ENCODE measurements around the gene ZMYND19.
"Not testable (repeated sequence)": the region's sequence is repeated elsewhere in the genome, so short reads cannot be mapped to it uniquely, and the experiment has no call there.

The ZMYND19 gene

GRCh38 chr9:137614631-137615386, 24.5 kb upstream of the ZMYND19 start:
- DNase-seq (ENCODE audit: low read depth), result no peak

- DNase-seq (ENCODE audit: low read depth), result no peak
Observed at GRCh38 chr9:137613738-137614523, 23.6 kb upstream of the ZMYND19 start.

GRCh38 chr9:137613259-137613658, 22.9 kb upstream of the ZMYND19 start:
- no peak for DNase-seq (ENCODE audit: low read depth)

GRCh38 chr9:137612741-137613142, 22.4 kb upstream of the ZMYND19 start:
- DNase-seq (ENCODE audit: low read depth), result no peak

- no peak for DNase-seq (ENCODE audit: low read depth)
Observed at GRCh38 chr9:137611623-137612609, 21.6 kb upstream of the ZMYND19 start.

- DNase-seq (ENCODE audit: low read depth), result no peak
Observed at GRCh38 chr9:137610944-137611343, 20.6 kb upstream of the ZMYND19 start.

- no peak for DNase-seq (ENCODE audit: low read depth)
Observed at GRCh38 chr9:137607141-137607857, 17.0 kb upstream of the ZMYND19 start.

GRCh38 chr9:137606734-137607138, 16.4 kb upstream of the ZMYND19 start:
- no peak for DNase-seq (ENCODE audit: low read depth)

- DNase-seq (ENCODE audit: low read depth), result no peak
Observed at GRCh38 chr9:137606005-137606621, 15.8 kb upstream of the ZMYND19 start.

GRCh38 chr9:137605121-137606004, 15.1 kb upstream of the ZMYND19 start, which contains the start of gene ARRDC1:
Gene ARRDC1 (plus strand): TSS chr9:137605686. CDS start chr9:137605718, 32 bp downstream.
- peak; percentile 70 for DNase-seq (ENCODE audit: low read depth)

GRCh38 chr9:137604345-137605086, 14.2 kb upstream of the ZMYND19 start:
- no peak for DNase-seq (ENCODE audit: low read depth)

- no peak for DNase-seq (ENCODE audit: low read depth)
Observed at GRCh38 chr9:137603879-137604278, 13.6 kb upstream of the ZMYND19 start.

GRCh38 chr9:137602661-137603060, 12.3 kb upstream of the ZMYND19 start:
- DNase-seq (ENCODE audit: low read depth), result no peak

- no peak for DNase-seq (ENCODE audit: low read depth)
Observed at GRCh38 chr9:137598943-137599342, 8.6 kb upstream of the ZMYND19 start.

GRCh38 chr9:137596577-137596976, 6.3 kb upstream of the ZMYND19 start:
- not testable (repeated sequence) for DNase-seq (ENCODE audit: low read depth)

- no peak for DNase-seq (ENCODE audit: low read depth)
Observed at GRCh38 chr9:137593176-137593575, 2.9 kb upstream of the ZMYND19 start.

- no peak for DNase-seq (ENCODE audit: low read depth)
Observed at GRCh38 chr9:137592767-137593166, 2.5 kb upstream of the ZMYND19 start.

GRCh38 chr9:137590123-137590468, 216 bp downstream of the ZMYND19 start:
- no peak for DNase-seq (ENCODE audit: low read depth)

- no peak for DNase-seq (ENCODE audit: low read depth)
Observed at GRCh38 chr9:137589441-137590122, 730 bp downstream of the ZMYND19 start.
